Iris pigment epithelial cell (primary cell): ENCODE data around the gene APBB1.

Source experiments
- DNase-seq: peaks from one replicate; pipeline ENCODE4 v3.0.0-alpha.2; 2011; ENCODE audit warnings: low read depth

The APBB1 gene

GRCh38 chr11:6391537-6392134 is 27.3 kb downstream of the APBB1 start:
- DNase-seq = no peak

- no peak for DNase-seq
Measured at GRCh38 chr11:6390718-6391469, 28.0 kb downstream of the APBB1 start.

GRCh38 chr11:6389905-6390717 is 28.8 kb downstream of the APBB1 start, which contains the start of gene SMPD1:
Gene SMPD1 (plus strand): TSS chr11:6390474. CDS start chr11:6390599, 125 bp downstream.
- DNase-seq = peak; percentile 86

- no peak for DNase-seq
Measured at GRCh38 chr11:6388748-6389147, 30.1 kb downstream of the APBB1 start.

- DNase-seq = peak; percentile 45
Measured at GRCh38 chr11:6387811-6388599, 30.9 kb downstream of the APBB1 start.

- no peak for DNase-seq
Measured at GRCh38 chr11:6385046-6385777, 33.7 kb downstream of the APBB1 start.

- no peak for DNase-seq
Measured at GRCh38 chr11:6378640-6378989, 40.3 kb downstream of the APBB1 start.

- no peak for DNase-seq
Measured at GRCh38 chr11:6377902-6378639, 40.8 kb downstream of the APBB1 start.

GRCh38 chr11:6371825-6372224 is 47.1 kb downstream of the APBB1 start:
- DNase-seq = no peak

- DNase-seq = no peak
Measured at GRCh38 chr11:6365659-6366058, 53.2 kb downstream of the APBB1 start.

- DNase-seq = peak; percentile 81
Measured at GRCh38 chr11:6362873-6363678, 55.8 kb downstream of the APBB1 start.

- no peak for DNase-seq
Measured at GRCh38 chr11:6362185-6362872, 56.6 kb downstream of the APBB1 start.

- DNase-seq = no peak
Measured at GRCh38 chr11:6360183-6360582, 58.7 kb downstream of the APBB1 start.

GRCh38 chr11:6357222-6357621 is 61.7 kb downstream of the APBB1 start:
- peak; percentile 91 for DNase-seq

- DNase-seq = no peak
Measured at GRCh38 chr11:6356503-6357055, 62.3 kb downstream of the APBB1 start.

- DNase-seq = no peak
Measured at GRCh38 chr11:6354651-6355485, 64.0 kb downstream of the APBB1 start.

GRCh38 chr11:6353367-6353987 is 65.4 kb downstream of the APBB1 start:
- peak; percentile 28 for DNase-seq
